Endothelial cell of umbilical vein (primary cell): ENCODE measurements around the gene CPEB1. TPM values are rescaled to one million over a fixed set of nuclear protein-coding genes. Genes with fewer than 3 reads are reported as not detected.

Experiments
- BruUV-seq: library from RNA; stranded (reverse); fragments of 400-500 nt; replicated peaks from 2 replicates; lab custom pipeline; 2021; lab: Mats Ljungman, UMichigan
- CTCF ChIA-PET: fragments of 300-600, 350-600 bp; sonication (Branson Sonifier 250); formaldehyde crosslinking; loops from one replicate; lab custom pipeline; 2021; ENCODE audit warnings: antibody characterized with exemption, inconsistent platforms; lab: Charles Lee
- POLR2A ChIA-PET: fragments of 300-600, 350-600 bp; sonication (Branson Sonifier 250); formaldehyde crosslinking; loops from one replicate; lab custom pipeline; 2021; ENCODE audit warnings: antibody characterized with exemption, inconsistent platforms; lab: Charles Lee
- DNase-seq: peaks from one replicate; pipeline ENCODE4 v3.0.0-alpha.2; 2011; ENCODE audit warnings: low read depth, low spot score
- FAIRE-seq: peaks from 2 replicates; lab custom pipeline; 2011; peaks lifted over from hg19 to GRCh38; lab: Jason Lieb, UNC
- H2AFZ ChIP-seq: 2 replicates; pipeline ENCODE4 v1.6.0; 2012; ENCODE audit warnings: low read depth, low read length, control low read depth, inconsistent platforms
- H3K27ac ChIP-seq: 2 replicates; pipeline ENCODE4 v1.5.1; 2011; ENCODE audit warnings: low read depth, mild to moderate bottlenecking, control low read depth, low read length, moderate library complexity; ENCODE audit not compliant: insufficient read depth
- H3K27me3 ChIP-seq, 2 experiments: 2 replicates each; pipeline versions ENCODE4 v1.6.0 to v1.6.1; 2011; ENCODE audit warnings: low read length in 2 of 2, mixed read lengths in 1 of 2; ENCODE audit not compliant: control insufficient read depth in 2 of 2, insufficient read depth in 2 of 2
- H3K36me3 ChIP-seq, 2 experiments: 2 replicates in 1 of 2; 3 replicates in 1 of 2; pipeline ENCODE4 v1.5.1; 2011; ENCODE audit warnings: low read length in 2 of 2, mild to moderate bottlenecking in 1 of 2, moderate library complexity in 1 of 2; ENCODE audit not compliant: control insufficient read depth in 2 of 2, insufficient read depth in 2 of 2; ENCODE audit errors: extremely low read depth in 1 of 2
- H3K4me1 ChIP-seq: 3 replicates; pipeline ENCODE4 v1.5.1; 2011; ENCODE audit warnings: mild to moderate bottlenecking, low read length; ENCODE audit not compliant: control insufficient read depth, insufficient read depth; ENCODE audit errors: extremely low read depth
- H3K4me2 ChIP-seq: 2 replicates; pipeline ENCODE4 v1.6.1; 2011; ENCODE audit warnings: low read length, control low read depth, mixed read lengths; ENCODE audit not compliant: insufficient read depth
- H3K4me3 ChIP-seq, 3 experiments: fragments of 200-600 bp in 1 of 3; sonication (generic), shearing (Covaris generic) in 1 of 3; replicated peaks in 1 of 3; 2 replicates each; pipeline ENCODE4 v1.5.1; 2011 to 2016; ENCODE audit warnings: control low read depth in 3 of 3, low read length in 3 of 3, mild to moderate bottlenecking in 2 of 3, inconsistent platforms in 1 of 3, low read depth in 1 of 3, moderate library complexity in 1 of 3; ENCODE audit not compliant: insufficient read depth in 1 of 3
- H3K79me2 ChIP-seq: 2 replicates; pipeline ENCODE4 v1.6.0; 2012; ENCODE audit warnings: low read length, inconsistent platforms; ENCODE audit not compliant: control insufficient read depth, insufficient read depth
- H3K9ac ChIP-seq: replicated peaks from 2 replicates; pipeline ENCODE3; 2011; ENCODE audit warnings: low read length, control low read depth; ENCODE audit not compliant: insufficient read depth; ENCODE audit errors: extremely low read depth
- H3K9me1 ChIP-seq: replicated peaks from 3 replicates; pipeline ENCODE4 v1.6.0; 2011; ENCODE audit warnings: mild to moderate bottlenecking, low read length; ENCODE audit not compliant: control insufficient read depth, insufficient read depth; ENCODE audit errors: extremely low read depth
- H3K9me3 ChIP-seq: replicated peaks from 2 replicates; pipeline ENCODE4 v1.5.1; 2012; ENCODE audit warnings: low read length, inconsistent platforms; ENCODE audit not compliant: control insufficient read depth, insufficient read depth
- H4K20me1 ChIP-seq: replicated peaks from 2 replicates; pipeline ENCODE3; 2011; ENCODE audit warnings: mild to moderate bottlenecking, low read length; ENCODE audit not compliant: control insufficient read depth, insufficient read depth; ENCODE audit errors: extremely low read depth
- CTCF ChIP-seq, 2 donors: IDR thresholded peaks; 1 replicate in 1 of 2; 2 replicates in 1 of 2; pipeline ENCODE4 v1.5.1; 2011; ENCODE audit warnings: low read length in 2 of 2, mild to moderate bottlenecking in 2 of 2, moderate library complexity in 2 of 2, control low read depth in 1 of 2, inconsistent platforms in 1 of 2, low read depth in 1 of 2; ENCODE audit not compliant: insufficient read depth in 1 of 2; ENCODE audit errors: extremely low read depth in 1 of 2
- EZH2 ChIP-seq: IDR thresholded peaks from 2 replicates; pipeline ENCODE4 v1.6.1; 2012; ENCODE audit warnings: borderline replicate concordance, low read depth, mild to moderate bottlenecking, moderate library complexity, low read length, inconsistent platforms; ENCODE audit not compliant: severe bottlenecking
- FOS ChIP-seq: IDR thresholded peaks from 2 replicates; pipeline ENCODE4 v1.6.1; 2011; ENCODE audit warnings: mild to moderate bottlenecking, low read length, moderate library complexity, borderline replicate concordance; ENCODE audit not compliant: insufficient read depth
- GATA2 ChIP-seq: IDR thresholded peaks from 2 replicates; pipeline ENCODE4 v1.7.0; 2011; ENCODE audit warnings: low read depth, mild to moderate bottlenecking, moderate library complexity, mixed read lengths, low read length; ENCODE audit not compliant: insufficient read length, insufficient read depth
- JUN ChIP-seq: IDR thresholded peaks from 2 replicates; pipeline ENCODE4 v1.6.1; 2011; ENCODE audit warnings: borderline replicate concordance, low read depth; ENCODE audit not compliant: insufficient read length, insufficient read depth
- MAX ChIP-seq: IDR thresholded peaks from 2 replicates; pipeline ENCODE4 v1.6.1; 2011; ENCODE audit not compliant: insufficient read depth, insufficient read length
- MYC ChIP-seq: IDR thresholded peaks from one replicate; pipeline ENCODE4 v1.6.1; 2011; ENCODE audit warnings: mild to moderate bottlenecking, low read depth, low read length
- POLR2A ChIP-seq: IDR thresholded peaks from 2 replicates; pipeline ENCODE4 v1.6.1; 2012; ENCODE audit warnings: low read depth, mild to moderate bottlenecking, control low read depth, low read length
- POLR2AphosphoS5 ChIP-seq: IDR thresholded peaks from 2 replicates; pipeline ENCODE4 v1.6.1; 2012; ENCODE audit warnings: low read depth, mild to moderate bottlenecking, control low read depth, low read length, moderate library complexity; ENCODE audit not compliant: insufficient read depth
- dilution Hi-C: fragments of 300-500 bp; cut with MboI; formaldehyde crosslinking; loops from one replicate; pipeline ENCODE4 v1.15.0; 2019; ENCODE audit warnings: low sequenced_read_pairs; ENCODE audit not compliant: extremely low pct_ligation_motif_present
- intact Hi-C: fragments of 100-400 bp; cut with micrococcal nuclease; formaldehyde crosslinking; loops from one replicate; pipeline ENCODE4 v1.10.0; 2022
- polyA plus RNA-seq, 4 experiments: library from polyadenylated mRNA; depleted of rRNA in 3 of 4; stranded (reverse) in 3 of 4; unstranded in 1 of 4; fragments of >200 nt; gene quantifications; 2 replicates each; pipeline versions ENCODE4 v1.2.1 to v1.2.3, GENCODE V29; 2011 to 2012; ENCODE audit warnings: missing spikeins in 1 of 4
- total RNA-seq: library from RNA; stranded (reverse); gene quantifications from 2 replicates; pipeline ENCODE4 v1.2.3, GENCODE V29; 2021

CPEB1 gene
- total and polyA plus RNA-seq, 2 donors (not counting 3 experiments of a cell fraction or from before 2014, with no cell fraction given): not detected

GRCh38 chr15:82554849-82555248, 92.3 kb downstream of the CPEB1 start:
- Histone ChIP-seq H3K79me2 (no peaks in the 10 kb centered on the region), H3K9me3 (no peaks in the 10 kb centered on the region), H3K4me3 (no peak overlapping the region), H3K4me2 (no peak overlapping the region), H3K9me1 (no peaks in the 10 kb centered on the region), H3K4me1 (no peaks in the 10 kb centered on the region), H3K27ac (no peak overlapping the region), H3K36me3 (no peaks in the 10 kb centered on the region), H3K9ac (no peak overlapping the region), H4K20me1 (no peaks in the 10 kb centered on the region), H3K27me3 (peaks cover 6 to 16% of the 10 kb centered on the region in 2 experiments), H2AFZ (no peak overlapping the region)
- no TSS peak for BruUV-seq
- no peak for DNase-seq
- ChIA-PET CTCF (no interaction called here), POLR2A (no interaction called here)
- no peak for FAIRE-seq
- intact Hi-C loops: no loop called here
- dilution Hi-C loops: no loop called here
- no peak for TF ChIP-seq JUN

- BruUV-seq: no TSS peak
- H3K9me3 ChIP-seq: no peaks in the 10 kb centered on the region
- dilution Hi-C loops (no loop called here), intact Hi-C loops (no loop called here)
- ChIA-PET CTCF (no interaction called here), POLR2A (no interaction called here)
- no peak for FAIRE-seq
- H3K9me1 ChIP-seq: no peaks in the 10 kb centered on the region
- H3K4me1 ChIP-seq: no peaks in the 10 kb centered on the region
- TF ChIP-seq POLR2AphosphoS5: no peak
- TF ChIP-seq EZH2: no peak
- TF ChIP-seq MAX: no peak
- no peak for TF ChIP-seq MYC
- TF ChIP-seq GATA2: no peak
- TF ChIP-seq JUN: no peak
- no peak for TF ChIP-seq FOS
- no peak for TF ChIP-seq CTCF (IDR thresholded peaks at IDR 0.05; ENCODE audit: extremely low read depth in 1 of 2, insufficient read depth in 1 of 2, low read depth in 1 of 2, low read length in 2 of 2)
- no peak for TF ChIP-seq POLR2A
- no peak for DNase-seq
- no peak overlapping the region for H3K4me3 ChIP-seq
- no peaks in the 10 kb centered on the region for H3K36me3 ChIP-seq
- no peak overlapping the region for H3K27ac ChIP-seq
- H3K27me3 ChIP-seq: peaks cover 6 to 16% of the 10 kb centered on the region in 2 experiments
- no peak overlapping the region for H3K4me2 ChIP-seq
- H3K9ac ChIP-seq: no peak overlapping the region
- H4K20me1 ChIP-seq: no peaks in the 10 kb centered on the region
- no peak overlapping the region for H2AFZ ChIP-seq
- no peaks in the 10 kb centered on the region for H3K79me2 ChIP-seq
Observed at GRCh38 chr15:82554351-82554750, 92.8 kb downstream of the CPEB1 start.
